HL-60 (cell line): ENCODE measurements around the gene BCO1.

Experiments used
- GABPA ChIP-seq: IDR thresholded peaks from 2 replicates; pipeline ENCODE4 v1.6.1; 2012; ENCODE audit warnings: low read depth
- POLR2AphosphoS5 ChIP-seq: IDR thresholded peaks from 2 replicates; pipeline ENCODE4 v1.6.1; 2012; ENCODE audit warnings: low read depth
- SPI1 ChIP-seq: IDR thresholded peaks from 2 replicates; pipeline ENCODE4 v1.6.1; 2012; ENCODE audit warnings: low read depth, mild to moderate bottlenecking, borderline replicate concordance
- TF ChIP-seq, protein P1 (sequence below): IDR thresholded peaks from one replicate; pipeline ENCODE4 v1.5.1; 2011; ENCODE audit warnings: low read length, control low read depth, inconsistent platforms; ENCODE audit not compliant: insufficient read depth
- TF ChIP-seq, protein P2 (sequence below): IDR thresholded peaks from 2 replicates; pipeline ENCODE4 v1.6.1; 2012; ENCODE audit warnings: low read depth; ENCODE audit not compliant: insufficient replicate concordance

DNA sequence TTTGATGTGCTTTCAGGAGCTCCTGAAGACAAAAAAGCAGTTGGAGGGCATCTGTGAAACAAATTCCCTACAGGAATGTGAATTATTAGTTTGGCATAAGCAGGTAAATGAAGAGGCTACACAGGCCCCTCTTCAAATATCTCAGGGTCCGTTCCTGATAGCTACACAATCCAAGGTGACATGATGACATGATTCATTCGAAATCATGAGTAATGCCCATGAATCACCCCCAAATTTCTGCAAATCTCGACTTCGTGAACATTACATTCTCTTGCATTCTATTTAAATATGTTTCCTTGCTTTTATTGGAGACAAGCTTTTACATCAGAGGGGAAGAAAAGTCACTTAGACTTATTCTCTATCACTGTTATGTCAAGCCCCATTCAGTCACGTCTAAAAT is 98.6 kb downstream of the BCO1 start:
- TF ChIP-seq, protein P1, sequence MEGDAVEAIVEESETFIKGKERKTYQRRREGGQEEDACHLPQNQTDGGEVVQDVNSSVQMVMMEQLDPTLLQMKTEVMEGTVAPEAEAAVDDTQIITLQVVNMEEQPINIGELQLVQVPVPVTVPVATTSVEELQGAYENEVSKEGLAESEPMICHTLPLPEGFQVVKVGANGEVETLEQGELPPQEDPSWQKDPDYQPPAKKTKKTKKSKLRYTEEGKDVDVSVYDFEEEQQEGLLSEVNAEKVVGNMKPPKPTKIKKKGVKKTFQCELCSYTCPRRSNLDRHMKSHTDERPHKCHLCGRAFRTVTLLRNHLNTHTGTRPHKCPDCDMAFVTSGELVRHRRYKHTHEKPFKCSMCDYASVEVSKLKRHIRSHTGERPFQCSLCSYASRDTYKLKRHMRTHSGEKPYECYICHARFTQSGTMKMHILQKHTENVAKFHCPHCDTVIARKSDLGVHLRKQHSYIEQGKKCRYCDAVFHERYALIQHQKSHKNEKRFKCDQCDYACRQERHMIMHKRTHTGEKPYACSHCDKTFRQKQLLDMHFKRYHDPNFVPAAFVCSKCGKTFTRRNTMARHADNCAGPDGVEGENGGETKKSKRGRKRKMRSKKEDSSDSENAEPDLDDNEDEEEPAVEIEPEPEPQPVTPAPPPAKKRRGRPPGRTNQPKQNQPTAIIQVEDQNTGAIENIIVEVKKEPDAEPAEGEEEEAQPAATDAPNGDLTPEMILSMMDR = no peak
- TF ChIP-seq POLR2AphosphoS5 = no peak
- TF ChIP-seq GABPA = no peak
- TF ChIP-seq, protein P2, sequence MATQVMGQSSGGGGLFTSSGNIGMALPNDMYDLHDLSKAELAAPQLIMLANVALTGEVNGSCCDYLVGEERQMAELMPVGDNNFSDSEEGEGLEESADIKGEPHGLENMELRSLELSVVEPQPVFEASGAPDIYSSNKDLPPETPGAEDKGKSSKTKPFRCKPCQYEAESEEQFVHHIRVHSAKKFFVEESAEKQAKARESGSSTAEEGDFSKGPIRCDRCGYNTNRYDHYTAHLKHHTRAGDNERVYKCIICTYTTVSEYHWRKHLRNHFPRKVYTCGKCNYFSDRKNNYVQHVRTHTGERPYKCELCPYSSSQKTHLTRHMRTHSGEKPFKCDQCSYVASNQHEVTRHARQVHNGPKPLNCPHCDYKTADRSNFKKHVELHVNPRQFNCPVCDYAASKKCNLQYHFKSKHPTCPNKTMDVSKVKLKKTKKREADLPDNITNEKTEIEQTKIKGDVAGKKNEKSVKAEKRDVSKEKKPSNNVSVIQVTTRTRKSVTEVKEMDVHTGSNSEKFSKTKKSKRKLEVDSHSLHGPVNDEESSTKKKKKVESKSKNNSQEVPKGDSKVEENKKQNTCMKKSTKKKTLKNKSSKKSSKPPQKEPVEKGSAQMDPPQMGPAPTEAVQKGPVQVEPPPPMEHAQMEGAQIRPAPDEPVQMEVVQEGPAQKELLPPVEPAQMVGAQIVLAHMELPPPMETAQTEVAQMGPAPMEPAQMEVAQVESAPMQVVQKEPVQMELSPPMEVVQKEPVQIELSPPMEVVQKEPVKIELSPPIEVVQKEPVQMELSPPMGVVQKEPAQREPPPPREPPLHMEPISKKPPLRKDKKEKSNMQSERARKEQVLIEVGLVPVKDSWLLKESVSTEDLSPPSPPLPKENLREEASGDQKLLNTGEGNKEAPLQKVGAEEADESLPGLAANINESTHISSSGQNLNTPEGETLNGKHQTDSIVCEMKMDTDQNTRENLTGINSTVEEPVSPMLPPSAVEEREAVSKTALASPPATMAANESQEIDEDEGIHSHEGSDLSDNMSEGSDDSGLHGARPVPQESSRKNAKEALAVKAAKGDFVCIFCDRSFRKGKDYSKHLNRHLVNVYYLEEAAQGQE = no peak
- no peak for TF ChIP-seq SPI1
